ENCODE results near the gene EEFSEC. TPM values are rescaled to one million over a fixed set of nuclear protein-coding genes. Genes with fewer than 3 reads are reported as not detected.

Gene EEFSEC
- total RNA-seq, 2 donors from 2014 or later, result 14.0 to 14.7 TPM

DNA sequence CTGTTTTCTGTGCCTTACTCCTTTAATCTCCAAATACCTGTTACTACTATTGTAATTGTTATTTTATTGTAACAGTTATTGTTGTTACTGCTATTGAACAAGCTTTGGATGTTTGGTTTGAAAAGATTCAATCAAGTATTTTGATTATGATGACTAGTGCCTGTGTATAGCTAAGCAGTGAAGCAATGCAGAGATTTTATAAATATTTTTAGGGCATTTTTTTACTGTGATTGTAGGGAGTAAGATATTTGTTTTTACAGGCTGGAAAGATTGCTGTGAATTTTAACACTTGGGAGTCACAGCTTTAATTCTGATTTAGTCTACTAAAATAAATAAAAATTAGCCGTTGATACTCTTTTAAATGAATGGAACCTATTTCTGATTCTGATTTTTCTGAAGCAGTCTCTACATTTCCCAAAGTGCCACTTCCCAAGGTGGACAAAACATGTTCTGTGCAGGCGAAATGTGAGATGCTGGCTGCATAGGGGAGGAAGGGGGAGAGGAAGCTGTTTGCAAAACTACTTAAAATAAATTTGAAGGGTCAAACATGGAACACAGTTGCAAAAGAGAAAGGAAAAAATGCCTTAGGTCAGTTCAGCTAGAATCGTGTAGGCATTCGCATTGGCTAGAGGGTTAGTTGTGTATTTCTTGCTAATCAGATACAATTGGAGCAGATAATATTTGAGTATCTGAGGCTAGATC lies 25.7 kb downstream of the EEFSEC start:
- ATAC-seq, result no peak
- H3K27me3 Mint-ChIP-seq, result no peaks in the 10 kb centered on the region
- DNase-seq, result no peak
- peak overlapping the region; percentile 47 for H3K27ac Mint-ChIP-seq
- no peaks in the 10 kb centered on the region for H3K36me3 Mint-ChIP-seq (ENCODE audit: low read depth)
- H3K4me3 Mint-ChIP-seq, result no peak overlapping the region
- H3K9me3 ChIP-seq (ENCODE audit: control insufficient read depth, low read length, poor library complexity, severe bottlenecking), result no peaks in the 10 kb centered on the region
- peaks cover 27% of the 10 kb centered on the region for H3K4me1 Mint-ChIP-seq

DNA sequence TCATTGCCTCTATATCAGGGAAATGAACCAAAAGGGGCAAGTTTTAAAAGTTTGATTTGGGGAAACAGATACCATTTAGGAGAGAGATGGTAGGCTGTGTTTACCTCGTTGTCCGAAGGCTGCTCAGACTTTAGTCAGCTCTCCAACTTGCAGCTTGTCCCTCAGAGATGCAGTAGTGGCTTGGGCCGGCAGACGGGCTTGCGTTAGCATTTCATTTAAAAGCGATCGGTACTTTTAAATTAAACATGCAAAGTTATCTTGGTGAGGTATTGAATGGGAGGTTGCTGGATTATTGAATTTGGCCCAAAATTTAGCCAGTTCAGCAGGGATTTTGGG lies 26.2 kb downstream of the EEFSEC start:
- H3K4me1 Mint-ChIP-seq, result peaks cover 27% of the 10 kb centered on the region
- H3K27ac Mint-ChIP-seq, result peak overlapping the region; percentile 47
- DNase-seq (no peak), ATAC-seq (no peak)
- H3K27me3 Mint-ChIP-seq, result no peaks in the 10 kb centered on the region
- no peak overlapping the region for H3K4me3 Mint-ChIP-seq
- no peaks in the 10 kb centered on the region for H3K36me3 Mint-ChIP-seq (ENCODE audit: low read depth)
- no peaks in the 10 kb centered on the region for H3K9me3 ChIP-seq (ENCODE audit: control insufficient read depth, low read length, poor library complexity, severe bottlenecking)

DNA sequence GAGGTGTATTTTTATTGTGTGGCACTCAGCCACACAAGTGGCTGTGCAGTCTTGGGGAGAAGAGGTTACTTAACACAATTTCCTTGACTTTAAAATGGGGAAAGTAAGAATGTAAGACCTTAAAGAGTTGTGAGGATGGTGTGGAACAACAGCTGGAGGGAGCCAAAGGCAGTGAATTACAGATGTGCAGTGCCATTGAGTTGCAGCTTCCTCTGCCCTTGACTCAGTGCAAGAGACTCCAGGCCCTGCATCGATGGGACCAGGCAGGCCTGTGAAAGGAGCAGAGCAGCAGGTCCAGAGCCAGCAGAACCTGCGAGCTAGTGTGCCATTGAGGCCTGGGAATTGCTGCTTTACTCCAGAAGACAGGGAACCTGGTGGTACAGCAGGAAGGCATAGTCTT lies 27.2 kb downstream of the EEFSEC start:
- H3K27ac Mint-ChIP-seq, result no peak overlapping the region
- no peak for ATAC-seq
- H3K4me3 Mint-ChIP-seq, result no peak overlapping the region
- H3K9me3 ChIP-seq (ENCODE audit: control insufficient read depth, low read length, poor library complexity, severe bottlenecking), result no peaks in the 10 kb centered on the region
- no peaks in the 10 kb centered on the region for H3K27me3 Mint-ChIP-seq
- no peak for DNase-seq
- H3K4me1 Mint-ChIP-seq, result peaks cover 21% of the 10 kb centered on the region
- no peaks in the 10 kb centered on the region for H3K36me3 Mint-ChIP-seq (ENCODE audit: low read depth)

DNA sequence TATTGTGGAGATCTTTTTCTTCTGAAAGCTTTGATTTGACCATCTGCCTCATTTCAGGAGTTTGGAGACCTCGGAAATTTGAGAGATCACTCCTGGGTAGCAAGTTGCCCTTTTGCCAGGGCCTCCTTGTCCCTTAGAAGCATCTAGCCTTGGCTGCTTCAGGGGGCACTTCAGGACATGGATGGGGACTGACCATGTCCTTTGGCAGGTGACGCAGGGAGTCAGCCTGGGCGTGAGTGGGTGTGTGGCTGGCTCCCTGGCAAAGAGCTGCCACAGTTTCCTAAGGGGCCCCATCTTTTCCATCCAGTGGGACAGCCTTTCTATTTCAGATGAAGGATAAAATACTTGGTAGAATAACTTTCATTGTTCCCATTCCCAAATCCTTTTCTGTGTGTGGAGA lies 27.6 kb downstream of the EEFSEC start:
- DNase-seq, result no peak
- ATAC-seq, result no peak
- H3K9me3 ChIP-seq (ENCODE audit: control insufficient read depth, low read length, poor library complexity, severe bottlenecking), result no peaks in the 10 kb centered on the region
- Mint-ChIP-seq H3K4me3 (no peak overlapping the region), H3K4me1 (peaks cover 18% of the 10 kb centered on the region), H3K27me3 (no peaks in the 10 kb centered on the region), H3K27ac (no peak overlapping the region), H3K36me3 (ENCODE audit: low read depth) (no peaks in the 10 kb centered on the region)

DNA sequence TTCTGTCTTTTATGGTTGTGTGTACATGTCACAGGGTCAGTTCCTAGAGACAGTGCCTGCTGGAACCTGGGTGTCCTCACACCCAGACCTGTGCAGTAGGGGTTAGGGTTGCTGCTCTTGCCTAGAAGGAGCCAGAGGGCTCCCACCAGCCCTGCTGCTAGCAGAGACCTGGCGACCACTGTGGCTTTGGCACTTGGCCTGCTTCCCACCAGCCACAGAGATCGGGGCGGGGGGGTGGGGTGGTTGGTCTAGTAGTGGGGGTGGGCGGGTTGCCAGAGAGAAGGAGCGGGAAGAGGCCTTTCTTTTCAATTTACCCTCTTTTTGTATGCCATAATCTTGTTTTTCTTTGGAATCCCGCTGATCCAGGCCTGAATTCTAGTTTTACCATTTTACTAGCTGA lies 29.4 kb downstream of the EEFSEC start:
- ATAC-seq, result no peak

DNA sequence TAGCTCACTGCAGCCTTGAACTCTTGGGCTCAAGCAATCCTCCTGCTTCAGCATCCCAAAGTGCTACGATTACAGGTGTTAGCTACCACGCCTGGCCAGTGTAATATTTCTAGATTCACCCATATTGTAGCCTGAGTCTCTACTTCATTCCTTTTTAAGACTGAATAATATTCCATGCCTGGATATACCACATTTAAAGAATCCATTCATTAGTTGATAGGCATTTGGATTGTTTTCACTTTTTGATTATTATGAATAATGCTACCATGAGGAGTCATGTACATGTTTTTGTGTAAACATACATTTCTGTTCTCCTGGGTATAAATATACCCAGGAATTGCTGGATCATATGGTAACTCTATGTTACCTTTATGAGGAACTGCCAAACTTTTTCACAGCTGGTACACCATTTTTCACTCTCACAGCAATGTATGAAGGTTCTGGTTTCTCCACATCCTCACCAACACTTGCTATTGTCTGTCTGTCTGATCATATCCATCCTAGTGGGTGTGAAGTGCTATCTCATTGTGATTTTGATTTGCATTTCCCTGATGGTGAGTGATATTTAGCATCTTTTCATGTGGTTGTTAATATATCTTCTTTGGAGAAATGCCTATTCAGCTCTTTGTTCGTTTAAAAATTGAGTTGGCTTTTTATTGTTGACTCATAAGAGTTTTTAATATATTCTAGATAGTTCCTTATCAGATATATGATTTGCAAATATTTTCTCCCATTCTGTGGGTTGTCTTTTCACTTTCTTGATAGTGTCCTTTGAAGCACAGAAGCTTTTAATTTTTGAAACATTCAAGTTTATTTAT lies 32.6 kb downstream of the EEFSEC start:
- Mint-ChIP-seq H3K4me1 (peaks cover 18% of the 10 kb centered on the region), H3K27me3 (no peaks in the 10 kb centered on the region), H3K4me3 (no peak overlapping the region), H3K27ac (no peak overlapping the region), H3K36me3 (ENCODE audit: low read depth) (no peaks in the 10 kb centered on the region)
- no peak for DNase-seq
- ATAC-seq, result no peak
- no peaks in the 10 kb centered on the region for H3K9me3 ChIP-seq (ENCODE audit: control insufficient read depth, low read length, poor library complexity, severe bottlenecking)

More for the DNA sequence above, 29.4 kb downstream of the EEFSEC start:
- H3K27ac Mint-ChIP-seq, result no peak overlapping the region
- DNase-seq, result no peak
- no peaks in the 10 kb centered on the region for H3K36me3 Mint-ChIP-seq (ENCODE audit: low read depth)
- H3K4me1 Mint-ChIP-seq, result peaks cover 18% of the 10 kb centered on the region
- no peak overlapping the region for H3K4me3 Mint-ChIP-seq
- H3K27me3 Mint-ChIP-seq, result no peaks in the 10 kb centered on the region
- no peaks in the 10 kb centered on the region for H3K9me3 ChIP-seq (ENCODE audit: control insufficient read depth, low read length, poor library complexity, severe bottlenecking)

DNA sequence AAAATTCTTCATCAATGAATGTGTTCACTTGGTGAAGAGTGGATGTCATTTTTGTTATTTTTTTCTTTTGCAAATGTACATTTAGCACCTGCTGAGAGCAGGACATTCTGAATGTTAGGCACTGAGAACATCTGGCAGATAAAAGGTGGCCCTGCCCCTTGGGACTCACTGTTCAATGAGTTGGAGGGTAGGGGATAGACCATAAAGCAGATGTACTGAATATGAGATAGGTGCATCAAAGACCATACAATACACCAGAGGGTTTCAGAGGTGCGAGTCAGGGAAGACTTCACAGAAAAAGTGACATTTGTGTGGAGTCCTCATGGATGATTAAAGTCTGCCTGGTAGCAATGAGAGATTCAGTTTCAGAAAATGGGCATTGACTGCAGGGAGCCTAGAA lies 34.2 kb downstream of the EEFSEC start:
- ATAC-seq (no peak), DNase-seq (no peak)
- no peaks in the 10 kb centered on the region for H3K9me3 ChIP-seq (ENCODE audit: control insufficient read depth, low read length, poor library complexity, severe bottlenecking)
- Mint-ChIP-seq H3K36me3 (ENCODE audit: low read depth) (no peaks in the 10 kb centered on the region), H3K27ac (no peak overlapping the region), H3K4me1 (peaks cover 17% of the 10 kb centered on the region), H3K27me3 (no peaks in the 10 kb centered on the region), H3K4me3 (no peak overlapping the region)

DNA sequence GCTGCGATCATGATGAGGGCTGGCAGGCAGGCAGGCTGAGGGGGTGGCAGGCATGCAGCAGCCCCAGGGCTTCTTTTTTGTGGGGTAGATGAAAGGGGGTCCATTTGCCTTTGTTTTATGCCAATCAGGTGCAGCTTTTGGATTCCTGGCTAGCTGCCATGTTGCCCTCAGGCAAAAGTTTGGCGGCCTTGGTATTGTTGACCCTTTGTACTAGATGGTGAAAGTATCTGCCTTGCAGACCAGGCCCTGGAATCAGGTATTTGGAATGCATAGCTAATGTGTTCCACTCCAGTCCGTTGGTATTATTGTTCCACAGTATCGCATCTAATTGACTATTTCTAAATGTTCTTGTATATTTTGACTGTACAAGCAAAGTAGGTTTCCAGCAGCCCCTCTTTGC lies 35.0 kb downstream of the EEFSEC start:
- Mint-ChIP-seq H3K27ac (no peak overlapping the region), H3K4me3 (no peak overlapping the region), H3K27me3 (no peaks in the 10 kb centered on the region), H3K36me3 (ENCODE audit: low read depth) (no peaks in the 10 kb centered on the region), H3K4me1 (peaks cover 15% of the 10 kb centered on the region)
- no peak for DNase-seq
- ATAC-seq, result no peak
- H3K9me3 ChIP-seq (ENCODE audit: control insufficient read depth, low read length, poor library complexity, severe bottlenecking), result no peaks in the 10 kb centered on the region

DNA sequence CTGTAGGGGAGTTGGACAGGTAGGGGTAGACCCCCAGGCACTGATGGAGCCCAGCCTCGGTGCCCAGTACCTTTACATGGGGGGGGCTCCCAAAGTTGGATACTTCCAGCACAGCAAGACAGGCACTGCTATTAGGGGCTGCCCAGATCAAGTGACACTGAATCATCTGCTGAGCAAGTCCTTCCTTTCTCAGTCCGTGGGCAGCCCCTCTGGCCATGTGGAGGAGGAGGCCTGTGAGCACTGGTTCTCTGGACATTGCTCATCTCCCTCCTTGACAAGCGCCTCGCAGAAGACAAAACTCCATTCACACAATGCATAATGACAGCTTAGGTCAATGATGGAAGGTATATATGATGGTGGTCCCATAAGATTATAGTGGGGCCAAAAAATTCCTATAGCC lies 35.7 kb downstream of the EEFSEC start:
- Mint-ChIP-seq H3K27me3 (no peaks in the 10 kb centered on the region), H3K4me1 (peaks cover 14% of the 10 kb centered on the region), H3K36me3 (ENCODE audit: low read depth) (no peaks in the 10 kb centered on the region), H3K4me3 (no peak overlapping the region), H3K27ac (no peak overlapping the region)
- no peaks in the 10 kb centered on the region for H3K9me3 ChIP-seq (ENCODE audit: control insufficient read depth, low read length, poor library complexity, severe bottlenecking)
- no peak for DNase-seq
- ATAC-seq, result no peak

DNA sequence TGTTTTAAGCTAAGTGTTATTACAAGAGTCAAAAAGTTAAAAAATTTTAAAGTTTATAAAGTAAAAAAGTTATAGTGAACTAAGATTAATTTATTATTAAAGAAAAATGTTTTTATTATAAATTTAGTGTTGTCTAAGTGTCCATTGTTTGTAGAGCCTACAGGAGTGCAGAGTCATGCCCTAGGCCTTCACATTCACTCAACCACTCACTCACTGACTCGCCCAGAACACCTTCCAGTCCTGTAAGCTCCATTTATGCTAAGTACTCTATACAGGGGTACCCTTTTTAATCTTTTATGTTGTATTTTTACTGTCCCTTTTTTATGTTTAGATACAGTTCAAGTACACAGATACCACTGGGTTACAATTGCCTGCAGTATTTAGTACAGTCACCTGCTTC lies 37.2 kb downstream of the EEFSEC start:
- H3K4me3 Mint-ChIP-seq, result no peak overlapping the region
- H3K36me3 Mint-ChIP-seq (ENCODE audit: low read depth), result no peaks in the 10 kb centered on the region
- no peaks in the 10 kb centered on the region for H3K9me3 ChIP-seq (ENCODE audit: control insufficient read depth, low read length, poor library complexity, severe bottlenecking)
- DNase-seq, result no peak
- H3K27me3 Mint-ChIP-seq, result no peaks in the 10 kb centered on the region
- ATAC-seq, result no peak
- no peak overlapping the region for H3K27ac Mint-ChIP-seq
- peaks cover 14% of the 10 kb centered on the region for H3K4me1 Mint-ChIP-seq

DNA sequence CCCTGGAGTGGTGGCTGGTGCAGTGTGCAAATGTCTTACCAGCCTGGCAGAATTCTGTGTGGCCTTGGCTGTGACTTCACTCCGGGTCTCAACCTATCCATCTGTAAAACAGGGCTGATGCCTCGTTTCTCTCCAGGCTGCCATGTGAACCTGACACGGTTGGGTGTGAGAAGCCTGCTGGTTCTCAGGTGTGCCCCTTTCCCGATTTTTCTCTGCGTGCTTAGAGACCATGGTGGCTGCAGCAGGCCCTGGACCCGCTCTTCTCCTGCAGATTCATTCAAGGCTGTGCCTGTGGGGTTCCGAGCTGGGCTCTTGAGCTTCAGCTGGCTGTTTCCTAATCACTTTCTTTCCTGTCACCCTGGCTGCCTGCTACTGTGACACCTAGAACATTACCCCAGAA lies 38.9 kb downstream of the EEFSEC start:
- no peaks in the 10 kb centered on the region for H3K9me3 ChIP-seq (ENCODE audit: control insufficient read depth, low read length, poor library complexity, severe bottlenecking)
- H3K27ac Mint-ChIP-seq, result no peak overlapping the region
- H3K36me3 Mint-ChIP-seq (ENCODE audit: low read depth), result no peaks in the 10 kb centered on the region
- peaks cover 12% of the 10 kb centered on the region for H3K4me1 Mint-ChIP-seq
- DNase-seq (no peak), ATAC-seq (no peak)
- no peaks in the 10 kb centered on the region for H3K27me3 Mint-ChIP-seq
- H3K4me3 Mint-ChIP-seq, result no peak overlapping the region

DNA sequence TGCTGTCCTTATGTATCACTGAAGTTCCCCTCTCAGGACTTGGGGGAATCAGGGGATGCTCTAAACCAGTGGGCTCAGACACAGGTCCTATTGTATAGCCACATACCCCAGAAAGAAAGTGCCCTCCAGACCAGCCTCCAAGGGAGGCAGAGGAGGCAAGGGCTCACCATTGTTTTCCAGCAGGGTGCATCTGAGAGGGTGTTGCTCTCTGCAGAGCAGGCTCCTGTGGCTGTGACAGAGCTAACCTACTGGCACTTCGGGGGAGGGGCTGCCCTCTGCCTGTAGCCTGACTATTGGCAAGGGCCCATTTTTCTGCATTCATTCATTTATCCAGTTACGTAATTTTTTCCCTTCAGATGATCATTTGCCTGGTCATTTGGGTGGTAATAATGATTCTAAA lies 39.9 kb downstream of the EEFSEC start:
- Mint-ChIP-seq H3K4me1 (peaks cover 7% of the 10 kb centered on the region), H3K27ac (no peak overlapping the region), H3K36me3 (ENCODE audit: low read depth) (no peaks in the 10 kb centered on the region), H3K27me3 (no peaks in the 10 kb centered on the region), H3K4me3 (no peak overlapping the region)
- H3K9me3 ChIP-seq (ENCODE audit: control insufficient read depth, low read length, poor library complexity, severe bottlenecking), result no peaks in the 10 kb centered on the region
- no peak for ATAC-seq
- DNase-seq, result no peak

DNA sequence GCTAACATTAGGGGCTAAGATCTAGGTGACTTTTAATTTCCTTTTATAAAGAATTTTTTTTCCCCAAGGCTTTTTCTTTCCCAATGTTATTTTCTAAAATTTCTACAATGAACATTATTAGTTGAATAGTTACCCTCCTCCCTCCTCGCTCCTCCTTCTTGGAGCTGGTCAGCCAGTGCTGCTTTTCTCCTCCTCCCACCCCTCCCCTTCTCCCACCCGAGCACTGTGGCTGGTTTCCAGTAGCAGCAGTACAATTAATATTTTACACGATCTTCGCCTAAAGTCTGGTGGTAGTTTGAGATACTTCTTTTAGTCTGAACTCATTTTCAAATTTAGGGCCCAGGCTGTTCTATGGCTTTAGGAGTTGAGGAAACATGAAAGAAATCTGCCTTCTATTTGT lies 41.6 kb downstream of the EEFSEC start:
- Mint-ChIP-seq H3K27me3 (no peaks in the 10 kb centered on the region), H3K36me3 (ENCODE audit: low read depth) (no peaks in the 10 kb centered on the region), H3K27ac (no peak overlapping the region), H3K4me1 (peaks cover 4% of the 10 kb centered on the region), H3K4me3 (no peak overlapping the region)
- no peak for DNase-seq
- ATAC-seq, result no peak
- H3K9me3 ChIP-seq (ENCODE audit: control insufficient read depth, low read length, poor library complexity, severe bottlenecking), result no peaks in the 10 kb centered on the region

DNA sequence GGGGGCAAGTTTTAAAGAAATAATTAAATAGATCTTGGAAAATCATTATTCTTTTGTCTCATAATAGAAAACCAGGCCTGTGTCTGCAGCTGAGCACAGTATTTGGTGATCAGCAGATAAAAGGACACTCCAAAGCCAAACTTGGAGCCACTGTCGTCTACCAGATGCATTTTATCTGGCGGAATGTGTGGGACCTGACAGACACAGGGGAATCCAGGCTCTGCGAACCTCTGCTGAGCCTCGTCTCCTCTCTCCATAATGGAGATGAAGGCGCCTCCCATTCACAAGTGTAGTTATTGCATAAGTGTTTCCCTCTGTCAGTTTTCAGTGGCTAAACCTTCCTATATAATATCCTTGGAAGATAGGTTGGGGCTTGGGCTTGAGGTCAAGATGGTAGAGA lies 42.1 kb downstream of the EEFSEC start:
- H3K4me3 Mint-ChIP-seq, result no peak overlapping the region
- no peaks in the 10 kb centered on the region for H3K36me3 Mint-ChIP-seq (ENCODE audit: low read depth)
- H3K27me3 Mint-ChIP-seq, result no peaks in the 10 kb centered on the region
- DNase-seq (no peak), ATAC-seq (no peak)
- peaks cover 4% of the 10 kb centered on the region for H3K4me1 Mint-ChIP-seq
- H3K9me3 ChIP-seq (ENCODE audit: control insufficient read depth, low read length, poor library complexity, severe bottlenecking), result no peaks in the 10 kb centered on the region
- H3K27ac Mint-ChIP-seq, result no peak overlapping the region

All from T-helper 17 cell (primary cell).